ENCODE measurements around the gene ANKZF1.
"Not testable (repeated sequence)": the region's sequence is repeated elsewhere in the genome, so short reads cannot be mapped to it uniquely, and the experiment has no call there.

Gene ANKZF1

DNA sequence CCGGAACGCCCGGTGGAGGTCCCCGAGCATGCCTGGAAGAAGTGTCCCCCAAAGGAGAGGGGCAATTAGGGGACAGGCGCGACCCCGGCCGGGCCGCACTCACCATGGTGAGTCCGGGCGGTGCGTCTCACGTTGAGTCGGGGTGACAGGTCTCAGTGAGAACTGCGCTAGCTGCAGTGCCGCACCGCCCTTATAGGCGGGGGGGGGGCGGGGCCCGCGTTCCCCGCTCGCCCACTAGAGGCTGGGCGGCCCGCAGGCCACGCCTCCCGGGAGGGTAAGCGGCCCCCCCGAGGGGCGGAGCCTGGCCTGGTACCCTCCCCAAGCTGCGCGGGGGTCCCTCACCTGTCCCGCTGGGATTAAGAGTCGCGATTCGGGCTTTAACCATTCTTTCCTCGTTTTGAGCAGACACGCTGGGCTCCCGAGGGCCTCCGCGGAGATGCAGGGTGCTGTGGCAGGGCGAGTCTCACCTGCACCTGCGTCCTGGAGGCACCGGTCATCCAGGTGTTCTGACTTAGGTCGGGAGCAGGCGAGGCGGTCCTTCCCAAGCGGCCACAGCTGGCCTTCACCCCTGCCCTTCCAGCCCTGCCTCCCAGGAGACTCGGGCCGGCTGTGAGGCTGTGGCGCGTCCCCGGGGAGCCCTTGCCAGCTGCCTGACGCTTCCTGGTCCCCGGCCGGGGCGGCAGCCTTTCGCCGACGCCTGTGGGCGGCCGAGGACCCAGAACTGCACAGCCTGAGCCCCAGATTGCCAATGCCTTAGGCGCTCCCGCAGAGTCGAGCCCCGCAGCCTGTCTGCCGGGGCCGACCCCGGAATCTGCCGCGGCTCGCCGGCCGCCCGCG is 24.4 kb downstream of the ANKZF1 start, which contains the start of gene TUBA4A:
Gene TUBA4A, minus strand, starts transcription at position 166 of the 837 bp plus-strand sequence. Its CDS starts 60 bp downstream, at position 106.
- peak; percentile 89 for DNase-seq (ENCODE audit: low spot score)

DNA sequence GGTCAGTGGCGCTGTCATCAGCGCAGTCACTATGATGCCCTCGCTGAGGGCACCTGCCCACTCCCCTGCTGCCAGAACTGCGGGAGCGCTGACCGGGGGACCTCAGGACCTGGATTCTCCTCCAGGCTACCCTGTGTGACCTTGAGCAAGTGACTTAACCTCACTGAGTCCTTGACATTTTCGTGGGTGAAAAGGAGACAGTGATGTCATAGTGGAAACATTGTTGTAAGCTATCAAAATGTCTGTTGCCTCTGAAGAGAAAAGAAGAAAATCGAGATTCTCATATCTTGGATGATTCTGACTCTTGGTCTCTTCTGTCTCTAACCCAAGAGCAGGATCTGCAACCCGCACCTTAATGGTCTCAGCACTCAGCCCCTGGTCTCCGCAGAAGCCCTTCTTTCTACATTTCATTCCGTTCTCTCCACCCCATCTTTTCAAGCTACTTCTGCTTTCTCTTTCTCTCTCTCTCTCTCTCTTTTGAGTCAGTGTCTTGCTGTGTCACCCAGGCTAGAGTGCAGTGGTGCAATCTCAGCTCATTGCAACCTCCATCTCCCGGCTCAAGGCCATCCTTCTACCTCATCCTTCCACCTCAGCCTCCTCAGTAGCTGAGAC is 25.1 kb downstream of the ANKZF1 start:
- no peak for DNase-seq (ENCODE audit: low spot score)

DNA sequence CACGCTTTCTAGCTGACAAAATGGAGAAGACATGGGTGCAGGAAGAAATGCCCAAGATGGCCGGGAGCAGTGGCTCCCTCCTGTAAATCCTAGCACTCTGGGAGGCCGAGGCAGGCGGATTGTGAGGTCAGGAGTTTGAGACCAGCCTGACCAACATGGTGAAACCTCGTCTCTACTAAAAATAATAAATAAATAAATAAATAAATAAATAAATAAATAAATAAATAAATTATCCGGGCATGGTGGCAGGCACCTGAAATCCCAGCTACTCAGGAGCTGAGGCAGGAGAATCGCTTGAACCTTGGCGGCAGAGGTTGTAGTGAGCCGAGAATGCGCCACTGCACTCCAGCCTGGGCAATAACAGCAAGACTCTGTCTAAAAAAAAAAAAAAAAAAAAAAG is 29.3 kb downstream of the ANKZF1 start:
- DNase-seq (ENCODE audit: low spot score), result not testable (repeated sequence)

DNA sequence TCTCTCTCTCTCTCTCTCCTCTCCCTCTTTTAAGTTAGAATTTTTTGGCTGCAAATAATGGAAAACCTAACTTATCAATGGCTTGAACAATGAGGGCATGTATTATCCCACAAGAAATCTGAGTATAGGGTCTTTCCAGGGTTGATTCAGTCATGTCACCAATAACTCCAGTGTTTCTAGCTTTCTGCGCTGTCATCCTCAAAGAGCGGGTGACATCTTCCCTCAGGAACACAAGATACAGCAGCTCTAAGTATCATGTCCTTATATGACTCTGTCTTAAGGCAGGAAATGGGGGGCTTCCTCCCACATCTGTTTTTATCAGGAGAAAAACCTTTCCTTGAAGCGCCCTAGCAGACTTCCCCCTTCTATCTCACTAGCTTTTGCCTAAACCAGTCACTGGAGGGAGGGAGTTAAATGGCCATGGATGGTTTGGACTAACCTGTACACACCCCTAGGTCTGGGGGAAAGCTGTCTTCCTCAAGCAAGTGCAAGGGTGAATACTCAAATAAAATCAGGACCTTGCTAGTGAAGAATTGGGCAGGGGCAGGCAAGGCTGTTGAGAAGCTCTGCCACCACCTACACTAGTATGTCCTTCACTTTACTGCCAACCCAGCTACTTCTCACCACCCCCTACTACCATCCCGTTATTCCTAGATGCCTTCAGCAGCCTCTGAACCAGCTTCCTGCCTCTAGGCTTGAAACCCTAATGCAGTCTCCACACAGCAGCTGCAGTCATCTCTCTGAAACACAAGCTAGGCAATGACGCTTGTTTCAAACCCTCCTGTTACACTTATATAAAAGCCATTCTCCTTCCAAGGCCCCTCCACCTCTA is 31.6 kb downstream of the ANKZF1 start:
- DNase-seq (ENCODE audit: low spot score), result no peak

DNA sequence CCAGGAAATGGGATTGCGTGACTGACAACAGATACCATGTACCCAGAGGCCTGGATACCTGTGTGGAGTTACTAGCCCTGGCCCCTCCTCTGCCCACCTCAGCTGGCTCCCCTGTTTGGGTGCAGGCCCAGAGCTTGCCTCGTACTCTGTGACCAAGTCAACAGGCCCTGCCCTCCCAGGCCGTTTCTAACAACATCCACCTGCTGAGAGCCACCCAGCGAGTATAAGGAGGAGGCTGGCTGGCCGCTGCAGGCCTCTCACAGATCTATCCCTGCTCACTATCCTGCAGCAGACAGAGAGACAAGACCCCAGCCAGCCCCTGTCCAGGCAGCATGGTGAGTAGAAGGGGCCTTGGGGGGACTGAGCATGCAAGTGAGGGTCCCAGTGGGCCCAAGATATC is 36.6 kb downstream of the ANKZF1 start:
- no peak for DNase-seq (ENCODE audit: low spot score)

DNA sequence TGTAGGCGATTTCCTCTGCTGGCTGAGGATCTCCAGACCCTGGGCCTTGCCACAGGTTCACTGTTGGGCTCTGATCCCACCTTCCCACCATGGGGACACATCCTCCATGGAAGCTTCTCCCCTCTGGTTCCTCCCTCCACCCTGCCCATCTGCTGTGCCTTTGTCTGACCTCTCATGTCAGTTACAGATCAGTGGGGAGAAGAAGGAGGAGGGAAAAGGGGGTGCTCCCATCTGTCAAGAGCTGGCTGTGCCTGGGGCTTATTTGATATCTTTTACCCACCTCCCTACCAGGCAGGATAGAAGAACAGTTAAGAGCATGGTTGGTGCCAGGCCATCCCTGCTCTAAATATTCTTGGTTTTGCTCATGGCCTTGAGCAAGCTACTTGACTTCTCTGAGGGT is 37.3 kb downstream of the ANKZF1 start:
- no peak for DNase-seq (ENCODE audit: low spot score)

DNA sequence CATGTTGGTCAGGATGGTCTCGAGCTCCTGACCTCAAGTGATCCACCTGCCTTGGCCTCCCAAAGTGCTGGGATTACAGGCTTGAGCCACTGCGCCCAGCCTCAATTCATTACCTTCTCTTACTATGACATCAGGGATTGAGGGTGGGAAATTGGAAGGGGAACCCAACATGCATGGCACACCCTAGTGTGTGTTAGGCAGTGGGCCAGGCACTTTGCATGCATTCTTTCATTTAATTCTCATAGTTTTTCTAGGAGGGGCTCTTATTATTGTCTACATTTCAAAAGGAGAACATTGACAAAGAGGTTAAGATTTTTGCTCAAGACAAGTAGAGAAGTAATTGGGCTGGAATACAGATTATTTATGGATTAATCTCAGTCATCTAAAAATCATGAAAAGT is 38.7 kb downstream of the ANKZF1 start:
- no peak for DNase-seq (ENCODE audit: low spot score)

DNA sequence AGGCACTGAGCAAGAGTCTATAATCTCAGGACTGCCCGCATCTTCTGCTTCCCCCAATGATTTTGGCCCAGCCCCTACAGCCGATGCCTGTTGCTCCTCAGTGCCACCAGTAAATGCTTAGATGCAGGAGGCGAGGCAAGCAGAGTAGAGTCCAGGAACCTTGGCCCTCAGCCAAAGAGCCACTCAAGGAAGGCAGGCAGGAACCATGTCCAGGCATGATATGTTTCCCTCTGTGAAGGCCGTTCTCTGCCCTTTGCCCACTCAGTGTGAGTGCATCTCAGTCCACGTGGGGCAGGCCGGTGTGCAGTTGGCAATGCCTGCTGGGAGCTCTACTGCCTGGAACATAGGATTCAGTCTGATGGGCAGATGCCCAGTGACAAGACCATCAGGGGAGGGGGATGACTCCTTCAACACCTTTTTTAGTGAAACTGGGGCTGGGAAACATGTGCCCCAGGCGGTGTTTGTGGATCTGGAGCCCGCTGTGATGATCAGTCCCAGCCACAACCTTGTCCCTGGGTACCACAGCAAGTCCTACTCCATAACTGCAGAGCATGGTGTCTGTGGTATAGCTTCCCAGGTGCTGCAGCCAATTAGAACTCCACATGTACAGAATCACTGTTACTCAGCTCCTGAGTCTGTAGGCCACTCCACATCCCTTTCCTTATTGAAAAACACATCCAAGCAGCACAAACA is 39.9 kb downstream of the ANKZF1 start:
- DNase-seq (ENCODE audit: low spot score), result no peak

DNA sequence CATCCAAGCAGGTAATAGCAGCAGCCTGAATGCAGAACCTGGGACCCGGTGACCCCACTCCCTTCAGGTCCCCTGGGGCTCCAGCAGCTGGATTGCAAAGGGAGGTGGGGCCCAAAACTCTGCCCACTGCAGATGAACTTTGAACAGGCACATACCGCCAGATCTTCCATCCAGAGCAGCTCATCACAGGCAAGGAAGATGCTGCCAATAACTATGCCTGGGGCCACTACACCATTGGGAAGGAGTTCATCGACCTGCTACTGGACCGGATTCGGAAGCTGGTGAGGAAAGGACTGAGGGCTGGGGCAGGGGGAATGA is 40.4 kb downstream of the ANKZF1 start:
- no peak for DNase-seq (ENCODE audit: low spot score)

DNA sequence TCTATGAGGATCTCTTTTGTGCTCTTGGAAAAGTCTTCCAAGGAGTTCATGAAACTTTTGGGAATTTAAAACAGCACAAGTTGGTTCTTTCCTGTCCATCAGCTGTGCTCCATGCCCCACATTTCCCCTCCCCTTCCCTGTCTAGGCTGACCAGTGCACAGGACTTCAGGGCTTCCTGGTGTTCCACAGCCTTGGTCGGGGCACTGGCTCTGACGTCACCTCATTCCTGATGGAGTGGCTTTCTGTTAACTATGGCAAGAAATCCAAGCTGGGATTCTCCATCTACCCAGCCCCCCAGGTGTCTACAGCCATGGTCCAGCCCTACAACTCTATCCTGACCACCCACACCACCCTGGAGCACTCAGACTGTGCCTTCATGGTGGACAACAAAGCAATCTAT is 41.4 kb downstream of the ANKZF1 start:
- no peak for DNase-seq (ENCODE audit: low spot score)

DNA sequence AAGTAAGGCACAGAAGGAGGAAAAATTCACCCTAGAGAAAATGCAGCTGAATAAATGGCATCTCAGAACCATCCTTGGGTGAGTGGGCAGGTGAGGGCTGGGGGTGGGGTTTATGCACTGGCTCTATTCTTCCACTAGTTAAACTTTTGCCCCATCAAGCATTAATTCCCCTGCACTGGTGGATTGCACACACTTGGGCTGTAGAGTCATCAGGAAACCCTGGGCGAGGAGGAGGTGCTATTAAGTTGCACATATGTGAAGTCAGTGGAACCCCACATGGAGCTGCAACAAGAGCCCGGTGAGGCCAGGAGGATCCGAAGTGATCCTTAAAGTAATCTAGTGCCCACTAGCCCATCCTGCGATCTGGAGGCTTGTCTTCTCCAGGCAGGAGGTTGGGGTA is 42.8 kb downstream of the ANKZF1 start:
- DNase-seq (ENCODE audit: low spot score), result no peak

DNA sequence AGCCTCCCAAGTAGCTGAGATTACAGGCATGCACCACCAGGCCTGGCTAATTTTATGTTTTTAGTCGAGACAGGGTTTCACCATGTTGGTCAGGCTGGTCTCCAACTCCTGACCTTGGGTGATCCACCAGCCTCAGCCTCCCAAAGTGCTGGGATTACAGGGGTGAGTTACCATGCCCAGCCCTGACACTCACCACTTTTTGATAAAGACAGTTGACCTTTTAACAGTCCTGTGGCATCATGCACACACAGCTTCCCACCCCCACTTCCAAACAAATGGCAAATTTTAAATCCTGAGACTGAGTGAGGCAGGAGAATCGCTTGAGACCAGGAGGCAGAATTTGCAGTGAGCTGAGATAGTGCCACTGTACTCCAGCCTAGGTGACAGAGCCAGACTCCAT is 43.4 kb downstream of the ANKZF1 start:
- DNase-seq (ENCODE audit: low spot score), result no peak

DNA sequence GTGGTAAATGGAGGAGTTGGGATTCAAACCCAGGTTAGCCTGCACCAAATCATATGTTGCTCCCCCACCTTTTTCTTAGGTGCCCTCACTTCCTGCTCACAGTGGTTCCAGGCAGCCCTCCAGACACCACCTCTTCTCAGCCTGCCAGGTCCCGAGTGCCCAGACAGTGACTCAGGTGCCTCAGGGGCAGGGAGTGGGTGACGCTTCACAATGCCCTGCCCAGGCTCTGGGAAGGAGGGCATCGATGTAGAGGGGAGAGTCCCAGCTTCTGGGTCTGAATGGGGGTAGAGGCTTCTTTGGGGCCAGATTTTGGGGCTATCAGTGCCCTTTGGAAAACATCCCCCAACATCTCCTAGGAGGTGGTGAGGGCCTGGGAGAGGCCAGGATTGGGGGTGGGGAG is 44.3 kb downstream of the ANKZF1 start:
- DNase-seq (ENCODE audit: low spot score), result no peak

DNA sequence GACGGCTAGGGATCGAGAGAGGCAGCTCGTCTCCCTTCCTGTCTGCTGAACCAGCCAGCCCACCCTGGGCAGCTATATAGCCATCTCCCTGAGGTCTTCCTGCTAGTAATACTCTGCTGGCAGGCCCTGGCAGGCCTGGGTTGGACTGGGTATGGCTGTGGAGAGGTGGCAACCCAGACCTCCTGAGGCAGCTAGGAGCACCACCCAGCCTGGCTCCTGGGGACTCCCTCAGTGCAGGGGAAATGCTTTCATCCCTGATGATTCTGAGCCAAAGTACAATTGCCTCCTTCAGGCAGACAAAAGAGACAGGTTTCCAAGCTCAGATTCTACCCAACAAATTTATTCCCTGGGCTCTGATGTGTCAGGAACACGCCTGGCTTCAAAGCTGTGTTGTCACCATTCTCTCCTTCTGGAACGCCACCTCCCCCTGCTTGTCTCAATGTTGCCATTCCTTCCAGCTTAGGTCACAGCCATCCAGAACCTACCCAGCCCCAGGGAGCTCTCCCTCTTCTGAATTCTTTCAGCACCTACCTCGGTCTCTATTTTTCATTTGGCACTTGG is 44.8 kb downstream of the ANKZF1 start:
- no peak for DNase-seq (ENCODE audit: low spot score)

DNA sequence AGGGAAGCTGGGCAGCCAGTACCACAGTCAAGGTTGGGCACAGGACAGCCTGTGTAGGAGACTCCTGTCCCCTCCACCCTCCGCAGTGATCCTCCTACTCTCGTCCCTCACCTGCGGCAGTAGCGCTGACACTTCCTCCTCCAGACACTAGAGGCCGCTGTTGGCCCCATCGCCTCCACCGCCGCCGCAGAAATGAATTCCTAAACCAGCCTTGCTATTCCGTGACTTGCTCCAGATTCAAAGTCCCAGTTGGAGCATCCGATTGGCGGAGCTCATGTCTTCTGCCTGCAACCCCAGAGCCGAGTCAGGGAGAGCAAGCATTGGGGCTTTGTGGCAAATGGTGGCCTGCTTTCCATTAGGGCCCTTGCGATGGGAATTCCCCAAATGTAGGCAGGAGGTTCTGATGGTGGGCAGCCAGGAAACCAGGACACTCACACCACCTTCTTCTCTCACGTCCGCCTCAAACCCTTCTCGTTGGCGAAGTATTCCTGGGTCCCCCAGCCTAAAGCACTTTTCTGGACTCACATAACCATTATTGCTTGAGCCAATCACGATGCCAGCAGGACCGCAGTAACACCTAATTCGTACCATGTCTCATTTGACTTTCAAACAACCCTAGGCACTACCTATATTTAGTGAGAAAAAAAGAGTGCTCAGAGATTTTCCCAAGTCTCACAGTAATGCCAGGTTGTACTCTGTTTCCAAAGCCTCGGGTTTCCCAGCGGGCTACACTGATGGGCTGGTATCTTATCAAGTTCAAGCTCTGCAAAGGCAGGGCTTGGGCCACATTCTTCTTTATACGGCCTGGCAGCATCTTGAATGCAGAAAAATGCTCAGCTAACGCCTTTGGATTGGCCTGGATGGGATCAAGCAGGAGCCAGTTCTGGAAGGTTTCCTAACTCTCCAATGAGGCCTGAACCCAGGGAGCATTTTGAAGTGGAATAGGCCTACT is 48.4 kb downstream of the ANKZF1 start:
- DNase-seq (ENCODE audit: low spot score), result peak; percentile 87

DNA sequence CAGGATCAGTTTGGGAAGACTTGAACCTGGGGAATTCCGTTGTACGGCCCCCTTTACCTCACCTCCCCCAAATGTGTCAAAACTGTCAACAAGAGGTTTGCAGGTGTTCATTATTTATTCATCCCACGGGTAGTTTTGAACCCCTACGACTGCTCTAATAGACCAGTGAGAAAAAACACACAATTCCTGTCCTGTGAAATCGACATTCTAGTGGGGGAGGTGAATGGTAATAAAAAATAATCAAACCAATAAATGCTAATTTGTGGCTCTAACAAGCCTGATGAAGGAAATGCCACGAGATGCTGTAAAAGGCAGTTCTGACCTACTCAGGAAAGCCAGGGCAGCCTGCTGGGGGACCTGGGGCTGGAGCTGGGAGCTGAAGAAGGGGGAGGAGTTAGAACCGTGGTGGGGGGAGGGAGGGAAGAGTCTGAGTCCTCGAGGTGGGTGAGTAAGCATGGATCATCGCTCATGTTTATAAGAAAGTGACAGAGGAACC is 49.1 kb downstream of the ANKZF1 start:
- DNase-seq (ENCODE audit: low spot score), result no peak

DNA sequence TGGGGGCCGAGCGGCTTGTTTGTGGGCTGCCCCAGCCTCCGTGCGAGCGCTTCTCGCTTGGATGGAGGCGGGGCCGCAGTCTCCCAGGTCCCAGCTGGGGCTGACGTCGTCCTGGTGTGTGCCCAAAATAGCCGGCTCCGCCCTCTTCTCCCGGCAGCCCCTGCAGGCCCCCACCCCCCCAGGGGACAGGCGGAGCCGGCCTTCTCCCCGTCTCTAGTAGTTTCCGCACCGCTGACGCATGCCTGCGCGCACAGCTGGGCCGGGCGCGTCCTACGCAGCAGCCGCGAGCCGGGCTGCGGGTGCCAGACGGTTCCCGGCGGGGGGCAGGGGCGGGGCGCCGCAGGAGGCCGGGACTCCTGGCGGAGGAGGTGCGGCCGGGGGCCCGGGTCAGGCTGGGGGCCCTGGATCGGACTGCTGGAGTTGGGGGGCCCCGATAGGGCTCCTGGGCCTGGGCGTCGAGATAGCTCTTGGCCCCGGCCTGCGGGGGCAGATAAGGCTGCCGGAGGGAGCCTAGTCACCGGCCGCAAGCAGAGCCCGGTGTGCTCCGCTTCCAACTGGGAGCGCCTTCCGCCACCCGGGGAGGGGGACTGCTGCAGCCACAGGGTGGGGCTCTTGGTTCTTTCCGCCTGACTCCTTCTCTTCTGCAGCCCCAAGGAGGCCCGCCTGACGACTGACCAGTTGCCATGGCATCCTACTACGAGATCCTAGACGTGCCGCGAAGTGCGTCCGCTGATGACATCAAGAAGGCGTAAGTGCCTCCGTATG is 49.7 kb downstream of the ANKZF1 start, which contains the start of gene DNAJB2:
Gene DNAJB2, plus strand, starts transcription at position 216 of the 765 bp plus-strand sequence. Its CDS starts 468 bp downstream, at position 684.
- DNase-seq (ENCODE audit: low spot score), result peak; percentile 98

DNA sequence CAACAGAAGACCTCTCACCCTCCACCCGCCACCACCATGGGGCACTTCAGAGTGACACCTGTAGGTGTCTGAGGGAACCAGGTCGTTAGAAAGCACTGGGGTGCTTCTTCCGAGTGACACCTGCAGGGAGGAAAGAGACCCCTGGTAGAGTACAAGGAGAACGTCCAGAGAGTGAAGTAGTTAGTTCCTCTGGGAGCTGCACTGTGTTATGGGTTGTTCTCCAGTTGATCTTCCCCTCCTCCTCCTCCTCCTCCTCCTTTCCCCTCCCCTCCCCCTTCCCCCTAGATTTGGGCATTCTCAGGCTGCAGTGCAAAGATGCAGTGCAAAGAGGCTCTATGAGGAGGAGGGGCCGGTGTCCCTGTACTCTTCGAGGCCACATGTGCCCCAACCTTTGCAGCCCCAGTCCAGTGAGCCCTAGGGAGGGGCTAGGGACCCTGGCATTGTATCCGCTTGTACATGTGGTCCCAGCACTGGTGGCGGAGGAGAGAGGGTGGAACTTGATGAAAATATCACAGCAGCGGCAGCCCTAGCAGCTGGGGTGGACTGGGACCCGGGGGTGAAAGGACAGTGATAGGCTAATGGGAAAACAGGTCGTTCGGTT is 50.4 kb downstream of the ANKZF1 start:
- DNase-seq (ENCODE audit: low spot score), result no peak

DNA sequence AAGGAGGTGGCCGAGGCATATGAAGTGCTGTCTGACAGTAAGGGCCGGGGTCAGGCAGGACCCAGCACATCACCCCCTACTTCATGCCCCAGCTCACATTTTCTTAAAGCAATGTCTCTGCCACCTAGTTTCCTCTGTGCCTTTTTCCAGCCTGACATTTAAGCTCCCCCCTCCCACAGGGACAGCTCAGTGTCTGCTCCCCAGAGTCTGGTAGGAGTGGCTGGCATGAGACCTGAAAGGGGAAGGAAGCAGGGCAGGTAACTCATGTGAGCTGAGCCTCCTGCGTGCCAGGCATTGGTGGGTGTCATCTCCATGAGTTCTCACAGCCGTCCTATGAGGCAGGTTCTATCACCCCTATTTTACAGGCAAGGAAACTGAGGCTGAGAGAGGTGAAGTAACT is 51.0 kb downstream of the ANKZF1 start:
- DNase-seq (ENCODE audit: low spot score), result no peak
